Measurements from ENCODE around the gene TMEM119.

TMEM119 gene

GRCh38 chr12:108614639-108615038 lies 16.8 kb upstream of the TMEM119 start:
- FAIRE-seq, result no peak

- no peak for FAIRE-seq
These were observed 16.2 kb upstream of the TMEM119 start for GRCh38 chr12:108614041-108614440.

- no peak for FAIRE-seq
These were observed 15.7 kb upstream of the TMEM119 start for GRCh38 chr12:108613548-108613947.

GRCh38 chr12:108612788-108613282 lies 15.0 kb upstream of the TMEM119 start:
- no peak for FAIRE-seq

GRCh38 chr12:108611884-108612415 lies 14.1 kb upstream of the TMEM119 start:
- FAIRE-seq, result no peak

- FAIRE-seq, result no peak
These were observed 13.1 kb upstream of the TMEM119 start for GRCh38 chr12:108610856-108611605.

GRCh38 chr12:108610336-108610815 lies 12.5 kb upstream of the TMEM119 start:
- no peak for FAIRE-seq

GRCh38 chr12:108609537-108610335 lies 11.9 kb upstream of the TMEM119 start:
- no peak for FAIRE-seq

- no peak for FAIRE-seq
These were observed 10.7 kb upstream of the TMEM119 start for GRCh38 chr12:108608616-108609015.

- FAIRE-seq, result no peak
These were observed 10.2 kb upstream of the TMEM119 start for GRCh38 chr12:108607981-108608600.

- FAIRE-seq, result no peak
These were observed 8.6 kb upstream of the TMEM119 start for GRCh38 chr12:108606492-108606891.

- FAIRE-seq, result no peak
These were observed 8.0 kb upstream of the TMEM119 start for GRCh38 chr12:108605690-108606406.

- no peak for FAIRE-seq
These were observed 7.3 kb upstream of the TMEM119 start for GRCh38 chr12:108605000-108605689.

- no peak for FAIRE-seq
These were observed 6.5 kb upstream of the TMEM119 start for GRCh38 chr12:108604208-108604941.

GRCh38 chr12:108603743-108604142 lies 5.9 kb upstream of the TMEM119 start:
- no peak for FAIRE-seq

- no peak for FAIRE-seq
These were observed 5.3 kb upstream of the TMEM119 start for GRCh38 chr12:108602976-108603704.

GRCh38 chr12:108602209-108602705 lies 4.4 kb upstream of the TMEM119 start:
- no peak for FAIRE-seq

GRCh38 chr12:108600702-108601007 lies 2.8 kb upstream of the TMEM119 start:
- no peak for FAIRE-seq

- no peak for FAIRE-seq
These were observed 2.2 kb upstream of the TMEM119 start for GRCh38 chr12:108599948-108600701.

All from colon (tissue), 2 donors.